C4-2B (cell line): ENCODE measurements around the gene PFAS.

Experiments
- CTCF ChIP-seq: fragments of 450-650 bp; conservative IDR thresholded peaks from 2 replicates; pipeline ENCODE4 v1.5.1; 2017; ENCODE audit warnings: mild to moderate bottlenecking
- ZFX ChIP-seq: fragments of 450-650 bp; IDR thresholded peaks from 2 replicates; pipeline ENCODE4 v1.6.1; 2017

- TF ChIP-seq CTCF (no peak), ZFX (no peak)
These were observed 44.1 kb upstream of the PFAS start for GRCh38 chr17:8204761-8205555.
